GM19035 (cell line): ENCODE results near the gene NF2.

Source experiments
- ATAC-seq: cut with Tn5 transposase; IDR thresholded peaks from one replicate; pipeline ENCODE4 v1.9.1; 2021; ENCODE audit not compliant: unreplicated experiment

NF2 gene

GRCh38 chr22:29718949-29719898 is 115.8 kb downstream of the NF2 start:
- ATAC-seq: no peak

- ATAC-seq: no peak
These were observed 116.6 kb downstream of the NF2 start, which contains the start of gene CABP7 for GRCh38 chr22:29719899-29720645. TSS of gene CABP7 (plus strand) at chr22:29720003. CDS start at chr22:29720425, 422 bp downstream.

DNA sequence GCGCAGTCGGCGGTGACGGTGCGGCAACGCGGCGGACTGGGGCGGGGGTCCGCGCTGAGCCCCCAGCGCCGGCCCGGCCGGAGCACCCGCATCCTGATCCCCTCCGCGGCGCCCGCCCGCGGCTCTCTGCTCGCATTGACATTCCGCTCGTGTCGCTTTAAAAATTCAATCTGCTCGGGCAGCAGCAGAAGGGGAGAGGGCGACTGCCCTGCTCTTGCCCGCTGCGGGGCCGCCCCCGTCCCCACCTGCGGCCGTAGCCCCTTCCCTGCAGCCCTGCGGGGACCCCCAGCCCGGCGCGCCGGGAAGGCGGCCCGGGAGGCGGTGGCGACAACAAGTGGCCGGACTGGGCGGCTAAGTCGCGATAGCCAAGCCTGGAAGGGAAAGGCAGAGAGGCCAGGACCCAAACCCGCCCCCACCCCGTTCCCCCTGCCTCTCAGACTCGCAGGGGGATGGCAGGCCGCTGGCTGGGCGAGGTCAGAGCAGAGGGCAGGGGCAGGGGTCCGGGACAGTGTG is 117.4 kb downstream of the NF2 start:
- ATAC-seq: no peak

DNA sequence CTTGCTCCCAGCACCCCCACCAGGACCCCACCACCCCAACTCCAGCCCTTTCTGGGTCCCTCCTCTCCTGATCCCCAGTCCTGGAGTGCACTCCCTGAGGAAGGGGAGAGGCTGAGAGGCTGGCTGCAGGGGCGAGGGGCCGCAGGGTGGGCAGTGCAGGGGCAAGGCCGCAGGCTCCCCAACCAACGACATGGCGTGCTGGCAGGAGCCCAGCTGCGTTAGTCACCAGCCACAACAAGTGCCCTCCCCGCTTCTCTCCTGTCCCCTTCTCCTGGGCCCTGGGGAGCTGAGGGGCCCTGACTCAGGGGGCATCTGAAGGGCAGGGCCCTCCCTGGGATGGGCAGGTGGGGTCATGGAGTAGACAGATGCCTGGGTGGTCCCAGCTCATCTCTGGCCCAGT is 118.7 kb downstream of the NF2 start:
- ATAC-seq: no peak

DNA sequence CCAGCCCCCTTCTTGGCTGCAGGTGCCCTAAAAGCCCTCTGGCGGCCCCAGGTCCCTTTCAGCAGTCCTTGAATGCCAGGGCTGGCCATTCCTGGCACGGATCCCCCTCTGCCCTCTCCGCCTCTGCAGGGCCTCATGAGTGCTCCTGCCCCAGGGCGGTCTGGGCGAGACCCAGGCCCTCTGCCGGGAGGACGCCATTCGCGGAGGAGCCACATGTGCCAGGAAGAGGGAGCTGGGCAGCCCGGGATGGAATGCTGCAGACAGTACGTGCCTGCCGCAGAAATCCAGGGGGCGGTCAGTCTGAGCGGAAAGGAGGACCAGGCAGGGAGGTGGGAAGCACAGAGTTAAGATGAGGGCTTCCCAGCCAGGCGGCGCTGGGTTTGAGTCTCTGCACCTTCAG is 119.2 kb downstream of the NF2 start:
- no peak for ATAC-seq

GRCh38 chr22:29723766-29724165 is 120.3 kb downstream of the NF2 start:
- no peak for ATAC-seq

- no peak for ATAC-seq
These were observed 121.4 kb downstream of the NF2 start for GRCh38 chr22:29724843-29725242.

- no peak for ATAC-seq
These were observed 122.7 kb downstream of the NF2 start for GRCh38 chr22:29726106-29726505.

- ATAC-seq: no peak
These were observed 123.2 kb downstream of the NF2 start for GRCh38 chr22:29726512-29727130.

GRCh38 chr22:29727131-29727523 is 123.7 kb downstream of the NF2 start:
- no peak for ATAC-seq

GRCh38 chr22:29729161-29729560 is 125.7 kb downstream of the NF2 start:
- ATAC-seq: no peak

GRCh38 chr22:29731058-29731850 is 127.8 kb downstream of the NF2 start:
- ATAC-seq: no peak

GRCh38 chr22:29732883-29733282 is 129.4 kb downstream of the NF2 start:
- no peak for ATAC-seq

DNA sequence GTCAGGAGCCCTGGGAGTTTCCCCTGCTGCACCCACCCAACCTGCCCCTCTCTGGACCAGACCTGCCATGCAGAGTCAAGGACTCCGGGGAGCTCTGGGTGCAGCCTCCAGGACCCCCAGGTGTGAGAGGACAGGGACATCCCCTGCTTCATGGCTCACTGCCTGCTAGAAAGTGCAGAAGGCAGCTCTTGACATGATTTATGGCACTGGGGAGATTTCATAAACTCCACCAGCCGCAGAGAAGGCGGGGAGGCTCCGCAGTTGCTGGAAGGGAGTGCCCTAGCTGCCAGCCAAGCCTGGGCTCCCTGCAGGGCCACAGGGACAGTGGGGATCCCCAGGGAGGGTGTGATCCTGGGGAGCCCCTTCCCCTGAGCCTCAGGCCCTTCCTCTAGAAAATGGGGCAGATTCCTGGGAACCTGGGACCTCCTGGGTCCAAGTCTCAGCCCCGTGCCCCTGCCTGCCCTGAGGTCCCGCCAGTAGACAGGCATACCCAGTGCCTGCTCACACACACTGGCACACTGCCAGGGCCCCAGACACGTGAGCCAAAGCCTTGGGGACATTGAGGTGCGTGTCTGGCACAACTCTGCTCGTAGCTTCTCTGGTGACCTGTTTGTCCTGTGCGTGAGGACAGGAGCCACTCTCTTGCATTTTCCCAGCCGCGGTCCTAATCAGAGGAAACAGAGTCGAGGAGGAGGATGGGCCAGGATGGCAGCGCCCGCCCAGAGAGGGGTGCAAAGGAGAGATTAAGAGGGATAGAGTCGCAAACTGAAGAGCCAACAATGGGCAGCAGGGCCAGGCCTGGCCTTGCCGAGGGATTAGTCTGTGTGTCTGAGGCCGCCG is 130.1 kb downstream of the NF2 start:
- no peak for ATAC-seq

DNA sequence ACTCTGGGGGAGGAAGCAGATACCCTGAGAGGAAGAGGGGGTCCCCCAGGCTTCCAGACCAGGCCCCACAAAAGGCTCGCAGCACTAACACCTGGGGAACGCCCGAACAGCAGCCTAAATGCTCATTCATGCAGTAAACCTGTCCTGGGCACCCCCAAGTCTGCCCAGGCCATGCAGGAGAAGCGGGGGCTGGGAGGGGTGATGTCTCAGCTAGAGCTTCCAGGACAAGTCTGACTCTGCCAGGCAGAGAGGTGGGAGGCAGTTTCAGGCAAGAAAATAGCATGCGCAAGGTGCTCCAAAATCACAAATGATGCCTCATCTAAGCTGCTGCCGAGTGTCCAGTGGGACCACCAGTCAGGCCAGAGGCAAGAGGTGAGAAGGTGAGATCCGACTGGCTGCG is 131.0 kb downstream of the NF2 start:
- ATAC-seq: no peak

DNA sequence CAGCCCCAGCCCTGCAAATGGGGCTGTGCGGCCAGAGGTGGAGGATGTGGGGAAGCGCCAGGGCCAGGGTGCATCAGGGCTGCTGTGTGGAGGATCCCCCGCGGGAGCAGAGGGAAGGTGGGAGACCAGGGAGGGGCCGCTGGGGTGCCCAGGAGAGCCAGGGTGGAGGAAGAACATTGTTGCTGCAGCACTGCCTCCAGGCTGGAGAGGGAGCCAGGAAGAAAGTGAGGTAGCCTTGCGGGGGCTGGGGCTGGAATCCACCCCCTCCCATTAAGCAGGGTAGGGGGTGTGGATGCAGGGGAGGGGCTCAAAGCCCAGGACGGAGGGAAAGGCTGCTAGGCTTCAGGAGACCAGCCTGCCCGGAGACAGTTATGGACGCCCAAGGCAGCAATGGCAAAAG is 131.4 kb downstream of the NF2 start:
- ATAC-seq: no peak

DNA sequence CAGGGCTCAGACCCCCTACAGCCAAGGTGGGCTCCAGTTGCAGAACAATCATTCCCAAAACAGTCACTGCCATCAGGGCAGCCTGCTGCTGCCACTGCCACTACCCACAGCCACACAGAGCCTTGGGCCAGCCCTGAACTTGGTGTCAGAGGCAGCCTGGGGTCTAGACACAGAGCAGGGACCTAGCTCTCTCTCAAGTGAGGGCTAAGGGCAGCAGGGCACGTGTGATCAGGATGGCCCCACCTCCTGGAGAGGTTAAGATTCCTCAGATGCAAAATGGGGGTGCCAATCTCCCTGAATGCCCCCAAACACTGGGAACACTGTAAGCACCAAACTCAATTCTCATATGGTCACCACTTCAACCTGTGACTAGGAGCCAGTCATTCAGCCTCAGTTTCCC is 132.0 kb downstream of the NF2 start:
- no peak for ATAC-seq

- ATAC-seq: no peak
These were observed 134.1 kb downstream of the NF2 start for GRCh38 chr22:29737251-29738117.
